CD4-positive, alpha-beta T cell treated with Interleukin-6 for 4 hours (primary cell): ENCODE data around the gene AP1AR.

Experiments used
- DNase-seq: peaks from one replicate; pipeline ENCODE4 v3.0.0-alpha.2; 2020; ENCODE audit warnings: mixed read lengths

The AP1AR gene

GRCh38 chr4:112222219-112222955, 9.2 kb upstream of the AP1AR start:
- no peak for DNase-seq

DNA sequence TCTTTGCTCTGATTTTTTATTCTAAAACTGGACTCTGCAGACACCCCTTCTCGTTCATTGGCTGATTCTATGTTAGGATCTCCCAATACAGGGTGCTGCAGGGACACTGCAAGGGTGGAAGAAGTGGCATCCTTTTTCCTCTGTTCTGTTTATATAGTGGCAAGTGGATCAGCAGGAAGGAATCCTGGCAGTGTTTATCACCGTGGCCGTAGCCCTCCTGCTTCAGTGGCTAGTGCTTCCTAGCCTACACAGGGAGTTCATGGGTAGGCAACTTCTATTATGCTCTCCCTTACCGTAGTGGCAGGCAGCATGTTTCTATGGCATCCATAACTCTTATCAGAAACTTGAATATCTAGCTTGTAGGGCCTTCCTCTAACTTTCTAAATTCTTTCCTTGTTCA, 6.4 kb upstream of the AP1AR start:
- no peak for DNase-seq

DNA sequence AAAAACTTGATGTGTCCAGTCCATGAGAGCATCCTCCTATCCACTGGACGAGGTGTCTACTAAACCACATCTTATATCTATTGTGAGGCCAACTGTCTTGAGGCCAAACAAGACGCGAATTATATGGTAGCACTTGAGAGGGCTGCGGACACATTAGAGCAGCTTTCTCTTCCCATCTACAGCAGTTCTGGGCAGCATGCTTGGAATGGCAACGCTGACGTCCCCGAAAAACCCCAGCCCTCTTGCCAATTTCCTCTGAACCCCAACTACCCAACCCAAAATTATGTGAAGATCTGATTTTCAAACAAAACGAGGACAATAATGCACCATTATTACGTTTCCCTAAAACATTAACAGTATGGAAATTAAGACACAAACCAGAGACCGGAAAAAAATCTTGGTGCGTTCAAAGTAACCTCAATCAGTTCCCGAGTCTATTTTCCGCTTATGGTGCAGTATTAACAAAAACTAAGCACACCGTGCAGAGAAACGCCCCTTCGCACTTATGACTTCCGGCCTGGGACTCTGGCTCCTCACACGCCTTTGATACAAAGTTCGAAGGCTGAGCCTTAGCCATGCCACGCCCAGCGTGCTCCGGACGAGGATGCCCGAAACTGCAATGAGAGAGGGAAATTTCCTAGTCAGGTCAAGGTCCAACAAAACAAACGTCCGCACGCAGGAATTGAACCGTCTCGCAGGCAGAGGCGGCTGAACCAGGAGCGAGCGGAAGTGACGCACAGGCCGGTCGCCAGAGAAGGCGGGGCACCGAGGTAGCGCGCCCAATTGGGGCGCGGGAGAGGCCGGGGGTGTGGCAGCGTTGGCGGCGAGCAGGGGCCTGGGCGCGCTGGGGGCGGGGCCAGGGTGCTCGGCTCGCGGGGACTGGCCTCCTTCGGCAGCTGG, 458 bp upstream of the AP1AR start:
- DNase-seq = peak; percentile 97

DNA sequence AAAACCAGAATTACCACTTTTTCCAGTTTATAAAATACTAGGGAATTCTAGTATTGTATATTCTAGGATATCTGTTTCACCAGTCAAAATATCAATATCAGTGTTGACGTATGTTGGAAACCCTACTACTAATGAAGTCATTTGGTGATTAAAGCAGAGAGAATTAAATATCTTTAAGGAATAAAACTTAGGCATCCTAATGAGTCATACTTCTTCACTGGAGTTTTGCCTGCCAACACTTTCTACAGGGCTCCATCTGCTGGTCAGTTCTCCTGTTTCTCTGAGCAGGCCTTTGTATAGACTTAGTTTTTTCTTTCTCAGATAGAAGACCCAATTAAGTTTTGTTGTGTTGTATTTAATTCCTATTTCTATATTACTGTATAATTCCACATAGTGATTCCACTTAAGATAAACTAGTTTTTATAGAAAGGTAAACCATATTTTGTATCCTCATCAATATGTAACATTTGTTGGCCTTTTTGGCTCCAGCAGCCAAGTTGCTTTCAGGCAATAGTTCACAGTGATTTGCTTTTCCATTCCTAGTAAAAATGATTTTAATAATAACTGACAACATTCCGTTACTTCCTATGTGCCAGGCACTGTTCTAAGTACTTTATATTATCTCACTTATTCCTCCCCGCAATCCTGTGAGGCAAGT, 3.5 kb downstream of the AP1AR start:
- peak; percentile 73 for DNase-seq

GRCh38 chr4:112236040-112236439, 4.5 kb downstream of the AP1AR start:
- DNase-seq = no peak

- no peak for DNase-seq
These were observed 7.2 kb downstream of the AP1AR start for GRCh38 chr4:112238833-112239232.

- no peak for DNase-seq
These were observed 13.8 kb downstream of the AP1AR start for GRCh38 chr4:112245383-112245782.

- no peak for DNase-seq
These were observed 15.4 kb downstream of the AP1AR start for GRCh38 chr4:112247021-112247420.

DNA sequence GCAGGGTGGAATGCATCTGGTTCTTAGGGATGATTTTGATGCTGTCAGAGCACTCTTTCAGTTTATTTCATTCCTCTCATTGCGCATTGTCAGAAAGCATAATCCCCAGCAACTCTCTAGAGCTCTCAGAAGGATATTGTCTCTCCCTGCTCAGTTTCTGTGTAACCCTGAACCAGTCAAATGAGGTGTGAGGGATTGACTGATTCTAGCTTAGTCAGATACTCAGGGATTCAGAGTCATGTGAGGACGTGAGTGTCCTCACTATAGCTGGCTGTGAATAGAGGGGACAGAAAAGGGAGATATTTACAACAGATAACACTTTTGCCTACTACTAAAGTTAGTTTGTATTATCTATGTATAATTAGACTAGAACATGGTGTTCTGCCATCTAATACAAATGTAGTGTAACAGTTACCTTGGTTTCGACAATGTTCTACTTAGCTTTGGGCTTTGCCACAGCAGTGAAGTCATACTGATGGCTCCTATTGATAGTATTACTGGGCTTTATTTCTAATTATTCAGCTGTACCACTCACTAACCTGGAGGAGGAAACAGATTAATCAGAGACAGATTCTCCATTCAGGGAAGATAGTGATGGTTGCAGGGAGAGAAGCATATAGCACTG, 19.5 kb downstream of the AP1AR start:
- no peak for DNase-seq

DNA sequence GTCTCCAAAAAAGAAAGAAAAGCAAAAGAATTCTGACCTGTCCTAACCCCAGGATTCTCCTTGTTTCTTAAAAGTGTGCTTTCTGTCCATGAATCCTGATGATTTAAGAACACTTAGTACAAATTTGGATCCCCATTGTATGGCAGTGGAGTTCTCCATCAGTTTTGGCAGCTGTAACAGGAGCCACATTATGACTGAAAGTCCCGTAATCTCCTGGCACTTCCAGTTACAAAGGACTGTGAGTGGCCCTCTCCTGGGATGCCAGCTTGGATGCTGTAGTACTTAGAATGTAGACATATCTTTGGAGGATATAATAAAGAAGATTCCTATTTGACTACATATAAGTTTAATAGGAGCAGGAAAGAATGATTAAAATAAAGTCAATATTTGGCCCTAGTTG, 20.6 kb downstream of the AP1AR start:
- DNase-seq = no peak

- DNase-seq = no peak
These were observed 21.9 kb downstream of the AP1AR start for GRCh38 chr4:112253382-112254000.

- no peak for DNase-seq
These were observed 25.5 kb downstream of the AP1AR start for GRCh38 chr4:112257098-112257497.

DNA sequence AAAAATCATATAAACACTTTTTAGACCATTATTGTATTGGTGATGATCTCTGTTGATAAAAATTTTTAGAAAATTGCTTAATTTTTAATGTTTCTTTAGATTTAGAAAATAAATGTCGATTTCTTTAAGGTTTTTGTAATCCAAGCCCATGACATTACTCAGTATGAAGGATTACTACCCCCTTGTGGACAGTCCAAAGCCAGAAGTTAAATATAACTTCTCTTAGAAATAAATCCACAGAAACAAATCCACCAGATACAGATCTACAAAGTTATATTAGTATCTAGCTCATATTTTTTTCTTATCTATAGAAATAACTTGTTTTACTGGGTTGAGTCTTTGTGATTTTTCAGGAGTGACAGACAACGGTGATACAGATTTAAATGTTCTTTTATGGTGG, 35.2 kb downstream of the AP1AR start:
- DNase-seq = no peak

- DNase-seq = no peak
These were observed 38.5 kb downstream of the AP1AR start for GRCh38 chr4:112270051-112270450.

DNA sequence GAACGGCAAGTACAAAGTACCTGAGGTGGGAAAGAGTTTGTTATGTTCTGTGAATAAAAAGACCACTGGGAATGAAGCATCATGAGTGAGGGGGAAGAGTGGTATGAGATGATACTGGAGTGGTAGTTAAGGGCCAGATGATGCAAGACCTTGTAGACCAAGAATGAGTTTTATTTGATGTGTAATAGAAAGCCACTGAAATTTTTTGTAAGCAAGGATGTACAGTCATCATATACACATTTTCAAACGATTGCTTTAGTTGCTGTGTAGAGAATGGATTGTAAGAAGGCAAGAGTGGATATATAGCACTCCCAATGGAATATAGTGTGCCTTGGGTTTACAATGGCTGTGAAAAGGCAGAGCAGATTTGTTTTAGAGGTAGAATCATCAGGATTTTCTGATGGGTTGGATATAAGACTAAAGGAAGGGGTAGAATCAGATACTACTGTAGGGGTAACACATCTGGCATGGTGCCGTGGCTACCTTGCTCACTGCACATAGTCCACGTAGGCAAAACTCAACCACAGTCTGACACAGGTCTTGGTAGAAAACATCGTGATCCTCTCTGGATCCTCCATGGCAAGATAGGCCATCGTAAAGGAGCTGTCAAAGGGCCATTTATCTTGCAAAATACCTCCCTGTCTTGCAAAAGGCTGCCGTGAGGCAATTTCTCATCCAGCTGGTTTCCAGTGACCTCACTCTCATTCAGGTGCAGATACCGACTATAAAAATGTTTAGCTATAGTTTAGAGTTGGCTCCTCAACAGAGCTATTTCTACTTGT, 39.2 kb downstream of the AP1AR start:
- DNase-seq = no peak

GRCh38 chr4:112272292-112272691, 40.7 kb downstream of the AP1AR start:
- no peak for DNase-seq

GRCh38 chr4:112274959-112275358, 43.4 kb downstream of the AP1AR start:
- no peak for DNase-seq

DNA sequence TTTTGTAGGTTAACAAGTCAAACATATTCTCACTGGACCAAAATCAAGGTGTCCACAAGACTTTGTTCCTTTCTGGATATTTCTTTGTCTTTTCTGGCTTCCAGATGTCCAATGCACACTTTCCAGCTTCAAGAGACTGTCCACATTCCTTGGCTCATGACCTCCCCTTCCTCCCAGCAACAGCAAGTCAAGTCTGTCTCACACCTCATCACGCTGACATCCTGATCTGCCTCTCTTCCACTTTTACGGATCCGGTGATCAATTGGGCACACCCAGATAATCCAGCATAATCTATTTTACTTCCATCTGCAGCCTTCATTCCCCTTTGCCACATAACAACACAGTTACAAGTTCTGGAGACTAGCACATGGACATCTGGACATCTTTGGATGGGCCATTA, 44.5 kb downstream of the AP1AR start:
- DNase-seq = no peak

- DNase-seq = no peak
These were observed 45.6 kb downstream of the AP1AR start for GRCh38 chr4:112277220-112277619.

DNA sequence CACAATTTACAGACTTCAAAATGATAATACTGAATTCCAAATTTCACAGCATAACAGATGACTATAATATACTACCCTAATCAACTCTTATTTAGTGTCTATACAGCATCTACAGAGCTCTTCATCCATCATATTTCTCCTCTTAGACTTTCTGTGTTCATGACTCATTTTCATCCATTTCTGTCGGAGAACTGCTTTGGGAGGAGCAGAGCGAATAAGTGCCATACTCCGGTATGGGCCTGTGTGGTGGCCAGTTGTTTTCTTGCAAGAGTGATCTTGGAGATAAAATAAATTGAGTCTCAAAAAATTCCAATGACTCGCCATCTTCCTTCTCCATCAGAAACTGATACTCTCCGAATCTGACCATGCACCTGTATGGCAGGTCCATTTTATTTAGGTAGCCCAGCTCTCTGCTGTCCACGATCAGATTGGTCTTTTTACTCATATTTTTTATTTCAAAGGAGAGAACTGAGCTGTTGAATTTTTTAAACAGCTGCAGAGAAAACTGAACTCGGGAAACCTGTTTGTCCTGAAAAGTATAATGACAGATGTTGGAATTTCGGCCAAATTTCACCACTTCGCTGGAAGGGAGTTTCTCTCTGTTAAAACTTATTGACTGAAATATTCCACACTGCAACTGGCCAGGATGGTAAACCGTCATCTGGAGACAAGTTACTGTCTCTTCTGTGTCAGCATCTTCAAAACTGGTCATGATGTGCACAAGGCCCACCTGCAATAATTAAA, 46.3 kb downstream of the AP1AR start:
- DNase-seq = no peak
